H1 (cell line): Measurements from ENCODE around the gene CAPS. TPM values are rescaled to one million over a fixed set of nuclear protein-coding genes. Genes with fewer than 3 reads are reported as not detected.

ENCODE experiments used
- GTF2F1 ChIP-seq: IDR thresholded peaks from 2 replicates; pipeline ENCODE4 v1.6.1; 2012; ENCODE audit warnings: low read depth, low read length, improper control_type of control experiment, borderline replicate concordance
- HDAC6 ChIP-seq: IDR thresholded peaks from one replicate; pipeline ENCODE4 v1.7.1; 2012; ENCODE audit warnings: low read depth, mild to moderate bottlenecking, inconsistent platforms, low read length, moderate library complexity
- RNF2 ChIP-seq: fragments of 200-900, 300-1000 bp; sonication (generic); IDR thresholded peaks from 2 replicates; pipeline ENCODE4 v1.7.1; 2016; ENCODE audit warnings: borderline replicate concordance, low read depth, mild to moderate bottlenecking, antibody characterized with exemption, low read length; ENCODE audit not compliant: poor library complexity, severe bottlenecking; ENCODE audit errors: missing control alignments
- polyA plus RNA-seq, 7 experiments: library from polyadenylated mRNA; depleted of rRNA in 3 of 7; stranded (reverse) in 5 of 7; unstranded in 2 of 7; fragments of >200 nt in 5 of 7; fragments of 200-250 nt in 2 of 7; gene quantifications; 1 replicate in 5 of 7; 2 replicates in 1 of 7; 4 replicates in 1 of 7; pipeline versions ENCODE4 v1.2.1 to v1.2.3, GENCODE V29; 2011 to 2013; ENCODE audit warnings: missing spikeins in 2 of 7, mixed read lengths in 2 of 7
- total RNA-seq: library from RNA; stranded (reverse); fragmentation: NEBNext Ultra II Directional; extraction: Animal tissue kit (Norgen Biotek cat#: 25700); gene quantifications from 2 replicates; pipeline ENCODE4 v1.2.1, GENCODE V29; 2021

The CAPS gene
- total and polyA plus RNA-seq, 2 of the 8 experiments (the other 6 are each of a cell fraction or from before 2014, with no cell fraction given), result 2.1 to 2.4 TPM

DNA sequence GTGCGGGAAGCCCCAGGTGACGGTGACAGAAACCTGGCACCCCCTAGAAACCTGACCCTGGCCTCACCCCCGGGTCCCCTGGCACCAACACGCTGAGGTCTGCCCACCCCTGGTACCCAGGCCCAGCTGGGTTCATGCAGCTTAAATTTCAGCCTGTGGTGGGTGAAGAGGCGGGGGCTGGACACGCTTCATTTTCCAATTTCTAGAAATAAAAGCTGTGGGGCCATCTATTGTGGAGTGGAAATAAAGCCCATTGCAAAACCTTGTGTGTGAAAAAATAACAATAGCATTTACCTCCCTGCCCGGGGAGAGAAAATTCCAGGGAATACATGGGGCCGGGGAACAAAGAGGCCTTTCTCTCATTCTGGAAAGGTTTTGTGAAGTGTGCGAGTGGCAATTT lies 36.2 kb upstream of the CAPS start (continued):
- TF ChIP-seq RNF2 (no peak), GTF2F1 (no peak), HDAC6 (no peak)
